HepG2 (cell line): Measurements from ENCODE around the gene TMEM238. TPM values are rescaled to one million over a fixed set of nuclear protein-coding genes. Genes with fewer than 3 reads are reported as not detected.

ENCODE experiments used
- AGO2 ChIP-seq: fragments of 200-400 bp; formaldehyde crosslinking; optimal IDR thresholded peaks from 2 replicates; pipeline ENCODE3; 2017; ENCODE audit warnings: mild to moderate bottlenecking, low read depth, low read length, moderate library complexity
- HMG20A ChIP-seq: IDR thresholded peaks from 2 replicates; pipeline ENCODE4 v1.6.1; 2016; ENCODE audit warnings: borderline replicate concordance
- MAFK ChIP-seq, 2 experiments: IDR thresholded peaks in 1 of 2; conservative IDR thresholded peaks in 1 of 2; 2 replicates each; pipeline ENCODE4 v1.6.1; 2011; ENCODE audit warnings: improper control_type of control experiment in 2 of 2, low read length in 2 of 2
- MIXL1 ChIP-seq: IDR thresholded peaks from 2 replicates; pipeline ENCODE4 v1.6.1; 2016
- MTF2 ChIP-seq: sonication (generic); formaldehyde crosslinking; IDR thresholded peaks from 2 replicates; pipeline ENCODE4 v1.5.0; 2020; ENCODE audit warnings: missing genetic modification reagents, borderline replicate concordance
- NCOA2 ChIP-seq: sonication (generic); formaldehyde crosslinking; IDR thresholded peaks from 2 replicates; pipeline ENCODE4 v1.8.0; 2022; ENCODE audit warnings: inconsistent platforms
- NFIC ChIP-seq: IDR thresholded peaks from 2 replicates; pipeline ENCODE4 v1.6.1; 2012; ENCODE audit warnings: mild to moderate bottlenecking, low read length, inconsistent platforms
- NFKB2 ChIP-seq: sonication (generic); formaldehyde crosslinking; IDR thresholded peaks from 2 replicates; pipeline ENCODE4 v1.4.0; 2020; ENCODE audit warnings: missing genetic modification reagents, borderline replicate concordance
- NFYB ChIP-seq: sonication (generic); formaldehyde crosslinking; IDR thresholded peaks from 2 replicates; pipeline ENCODE4 v1.4.0; 2020; ENCODE audit warnings: missing genetic modification reagents
- NR2C2 ChIP-seq: sonication (generic); formaldehyde crosslinking; IDR thresholded peaks from 2 replicates; pipeline ENCODE4 v1.4.0; 2020; ENCODE audit warnings: missing genetic modification reagents, mild to moderate bottlenecking, moderate library complexity, borderline replicate concordance
- PITX1 ChIP-seq: sonication (generic); formaldehyde crosslinking; IDR thresholded peaks from 2 replicates; pipeline ENCODE4 v1.5.1; 2020; ENCODE audit warnings: mild to moderate bottlenecking, missing genetic modification reagents
- REPIN1 ChIP-seq: sonication (generic); formaldehyde crosslinking; IDR thresholded peaks from 2 replicates; pipeline ENCODE4 v1.8.0; 2022; ENCODE audit warnings: missing genetic modification reagents, low read depth, mild to moderate bottlenecking, borderline replicate concordance
- RFXANK ChIP-seq: IDR thresholded peaks from 2 replicates; pipeline ENCODE4 v1.6.1; 2016
- SATB2 ChIP-seq: sonication (generic); formaldehyde crosslinking; IDR thresholded peaks from 2 replicates; pipeline ENCODE4 v1.5.0; 2020; ENCODE audit warnings: missing genetic modification reagents
- SNRNP70 ChIP-seq: fragments of 200-400 bp; formaldehyde crosslinking; IDR thresholded peaks from 2 replicates; pipeline ENCODE4 v1.6.1; 2017; ENCODE audit warnings: mild to moderate bottlenecking, low read depth, low read length, moderate library complexity
- TBX3 ChIP-seq: fragments of 450-650 bp; IDR thresholded peaks from 2 replicates; pipeline ENCODE4 v1.6.1; 2017; ENCODE audit warnings: antibody characterized with exemption, mild to moderate bottlenecking, inconsistent platforms, borderline replicate concordance
- ZFP90 ChIP-seq: sonication (generic); formaldehyde crosslinking; IDR thresholded peaks from 2 replicates; pipeline ENCODE4 v1.8.0; 2022; ENCODE audit warnings: missing genetic modification reagents, mild to moderate bottlenecking, inconsistent platforms, borderline replicate concordance
- ZNF136 ChIP-seq: sonication (generic); formaldehyde crosslinking; IDR thresholded peaks from 2 replicates; pipeline ENCODE4 v1.8.1; 2022; ENCODE audit warnings: low read depth, mild to moderate bottlenecking, moderate library complexity, missing genetic modification reagents
- ZNF230 ChIP-seq: sonication (generic); formaldehyde crosslinking; IDR thresholded peaks from 2 replicates; pipeline ENCODE4 v1.4.0; 2020; ENCODE audit warnings: mild to moderate bottlenecking, missing genetic modification reagents
- ZNF235 ChIP-seq: sonication (generic); formaldehyde crosslinking; IDR thresholded peaks from 2 replicates; pipeline ENCODE4 v1.8.1; 2023; ENCODE audit warnings: mild to moderate bottlenecking, missing genetic modification reagents, borderline replicate concordance
- ZNF33B ChIP-seq: sonication (generic); formaldehyde crosslinking; IDR thresholded peaks from 2 replicates; pipeline ENCODE4 v1.5.1; 2020; ENCODE audit warnings: mild to moderate bottlenecking, missing genetic modification reagents
- ZNF34 ChIP-seq: sonication (generic); formaldehyde crosslinking; IDR thresholded peaks from 2 replicates; pipeline ENCODE4 v1.4.0; 2020; ENCODE audit warnings: mild to moderate bottlenecking, missing genetic modification reagents, borderline replicate concordance
- ZNF549 ChIP-seq: sonication (generic); formaldehyde crosslinking; IDR thresholded peaks from 2 replicates; pipeline ENCODE4 v1.5.0; 2020; ENCODE audit warnings: missing genetic modification reagents
- ZNF660 ChIP-seq: sonication (generic); formaldehyde crosslinking; IDR thresholded peaks from 2 replicates; pipeline ENCODE4 v1.5.1; 2020; ENCODE audit warnings: mild to moderate bottlenecking, low read depth, missing genetic modification reagents, borderline replicate concordance
- ZNF878 ChIP-seq: sonication (generic); formaldehyde crosslinking; IDR thresholded peaks from 2 replicates; pipeline ENCODE4 v1.8.1; 2023; ENCODE audit warnings: mild to moderate bottlenecking, missing genetic modification reagents, moderate library complexity
- polyA plus RNA-seq, 8 experiments: library from polyadenylated mRNA; depleted of rRNA in 3 of 8; stranded (reverse) in 7 of 8; unstranded in 1 of 8; fragments of >200 nt; fragmentation: Illumina TruSeq in 4 of 8; extraction: Trizol in 4 of 8; gene quantifications; 2 replicates each; pipeline versions ENCODE4 v1.2.1 to v1.2.3, GENCODE V29; 2011 to 2016; ENCODE audit warnings: low read depth in 4 of 8, missing spikeins in 1 of 8, mixed read lengths in 1 of 8; ENCODE audit not compliant: insufficient read depth in 1 of 8
- total RNA-seq, 5 experiments: library from RNA; depleted of rRNA; stranded (reverse); fragments of >200 nt; fragmentation: Illumina TruSeq; extraction: Trizol; gene quantifications; 2 replicates each; pipeline ENCODE4 v1.2.3, GENCODE V29; 2016; ENCODE audit warnings: low read depth in 1 of 5
- TF ChIP-seq, protein P1 (sequence below): sonication (generic); formaldehyde crosslinking; IDR thresholded peaks from 2 replicates; pipeline ENCODE4 v1.5.0; 2020; ENCODE audit warnings: missing genetic modification reagents, mild to moderate bottlenecking, borderline replicate concordance
- TF ChIP-seq, protein P2 (sequence below): sonication (generic); formaldehyde crosslinking; IDR thresholded peaks from 2 replicates; pipeline ENCODE4 v1.4.0; 2020; ENCODE audit warnings: missing genetic modification reagents; ENCODE audit errors: not compliant biosample characterization
- TF ChIP-seq, protein P3 (sequence below): sonication (generic); formaldehyde crosslinking; IDR thresholded peaks from 2 replicates; pipeline ENCODE4 v1.5.1; 2020; ENCODE audit warnings: missing genetic modification reagents, mild to moderate bottlenecking, borderline replicate concordance

The TMEM238 gene
- total and polyA plus RNA-seq, 2 of the 13 experiments (the other 11 are each of a cell fraction or from before 2014, with no cell fraction given), result not detected

DNA sequence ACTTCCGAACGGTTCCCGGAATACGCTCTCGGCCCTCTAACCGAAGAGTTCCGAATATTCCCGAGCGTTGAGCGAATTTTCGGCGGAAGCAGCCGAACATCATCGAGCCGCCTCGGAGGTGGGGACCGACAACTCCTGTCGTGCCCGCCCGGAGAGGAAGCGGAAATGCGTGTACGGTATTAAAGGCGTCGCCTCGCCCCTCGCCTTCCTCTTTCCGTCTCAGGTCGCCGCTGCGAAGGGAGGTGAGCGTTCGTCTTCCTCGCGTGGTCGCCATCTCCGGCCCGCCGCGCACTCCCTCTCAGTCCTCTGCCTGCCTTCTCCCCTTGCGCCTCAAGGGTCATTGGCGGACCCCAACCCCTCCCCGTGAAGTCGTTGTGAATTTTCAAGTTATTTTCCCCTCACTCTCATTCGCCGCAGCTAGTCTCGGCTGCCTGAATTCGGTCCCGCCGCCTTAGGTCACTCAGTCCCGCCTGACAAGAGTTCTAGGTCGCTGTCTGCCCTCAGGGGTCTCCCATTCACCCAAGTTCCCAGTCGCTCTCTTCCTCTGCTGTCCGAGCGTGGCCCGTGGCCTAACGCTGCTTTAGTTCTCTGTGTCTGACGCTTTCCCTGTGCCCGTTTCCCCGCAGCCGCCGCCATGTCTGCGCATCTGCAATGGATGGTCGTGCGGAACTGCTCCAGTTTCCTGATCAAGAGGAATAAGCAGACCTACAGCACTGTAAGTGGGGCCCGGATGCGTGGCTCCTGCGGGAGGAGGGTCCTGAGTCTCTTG, 1.8 kb upstream of the TMEM238 start, which contains the start of gene RPL28 (continued):
- TF ChIP-seq, protein P1, sequence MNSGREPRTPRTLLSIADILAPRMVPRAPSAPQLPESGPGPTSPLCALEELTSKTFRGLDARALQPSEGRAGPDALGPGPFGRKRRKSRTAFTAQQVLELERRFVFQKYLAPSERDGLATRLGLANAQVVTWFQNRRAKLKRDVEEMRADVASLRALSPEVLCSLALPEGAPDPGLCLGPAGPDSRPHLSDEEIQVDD, result no peak
- TF ChIP-seq NR2C2 (CRISPR knock-in tag) (peak; percentile 55; the same call in 1 of the 2 replicates), SNRNP70 (no peak), HMG20A (CRISPR knock-in tag) (no peak), MTF2 (CRISPR knock-in tag) (no peak), NFYB (CRISPR knock-in tag) (no peak), AGO2 (peak; percentile 85), MIXL1 (CRISPR knock-in tag) (no peak), SATB2 (peak; percentile 89), ZNF235 (no peak), ZNF878 (CRISPR knock-in tag) (no peak), REPIN1 (peak; percentile 55; the same call in 1 of the 2 replicates), ZNF34 (CRISPR knock-in tag) (no peak), ZNF33B (no peak), NFIC (no peak), NCOA2 (CRISPR knock-in tag) (peak; percentile 64), ZFP90 (CRISPR knock-in tag) (peak; percentile 51; the same call in 1 of the 2 replicates), ZNF136 (0 out of 2 replicates have a peak, but pooled peaks have one; percentile 55), MAFK (conservative IDR thresholded peaks at IDR 0.05 in 1 of 2, IDR thresholded peaks at IDR 0.05 in 1 of 2; ENCODE audit: low read length in 2 of 2) (no peak), RFXANK (CRISPR knock-in tag) (no peak), TBX3 (no peak), ZNF549 (CRISPR knock-in tag) (no peak), ZNF230 (CRISPR knock-in tag) (peak; percentile 76; the same call in 1 of the 2 replicates), NFKB2 (CRISPR knock-in tag) (peak; percentile 78; the same call in 1 of the 2 replicates), PITX1 (CRISPR knock-in tag) (peak; percentile 38; the same call in 1 of the 2 replicates), ZNF660 (CRISPR knock-in tag) (no peak)
- TF ChIP-seq, protein P2, sequence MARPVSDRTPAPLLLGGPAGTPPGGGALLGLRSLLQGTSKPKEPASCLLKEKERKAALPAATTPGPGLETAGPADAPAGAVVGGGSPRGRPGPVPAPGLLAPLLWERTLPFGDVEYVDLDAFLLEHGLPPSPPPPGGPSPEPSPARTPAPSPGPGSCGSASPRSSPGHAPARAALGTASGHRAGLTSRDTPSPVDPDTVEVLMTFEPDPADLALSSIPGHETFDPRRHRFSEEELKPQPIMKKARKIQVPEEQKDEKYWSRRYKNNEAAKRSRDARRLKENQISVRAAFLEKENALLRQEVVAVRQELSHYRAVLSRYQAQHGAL (CRISPR knock-in tag), result no peak
- TF ChIP-seq, protein P3, sequence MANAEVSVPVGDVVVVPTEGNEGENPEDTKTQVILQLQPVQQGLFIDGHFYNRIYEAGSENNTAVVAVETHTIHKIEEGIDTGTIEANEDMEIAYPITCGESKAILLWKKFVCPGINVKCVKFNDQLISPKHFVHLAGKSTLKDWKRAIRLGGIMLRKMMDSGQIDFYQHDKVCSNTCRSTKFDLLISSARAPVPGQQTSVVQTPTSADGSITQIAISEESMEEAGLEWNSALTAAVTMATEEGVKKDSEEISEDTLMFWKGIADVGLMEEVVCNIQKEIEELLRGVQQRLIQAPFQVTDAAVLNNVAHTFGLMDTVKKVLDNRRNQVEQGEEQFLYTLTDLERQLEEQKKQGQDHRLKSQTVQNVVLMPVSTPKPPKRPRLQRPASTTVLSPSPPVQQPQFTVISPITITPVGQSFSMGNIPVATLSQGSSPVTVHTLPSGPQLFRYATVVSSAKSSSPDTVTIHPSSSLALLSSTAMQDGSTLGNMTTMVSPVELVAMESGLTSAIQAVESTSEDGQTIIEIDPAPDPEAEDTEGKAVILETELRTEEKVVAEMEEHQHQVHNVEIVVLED, result peak; percentile 50; the same call in 1 of the 2 replicates
